Endothelial cell of umbilical vein (primary cell): ENCODE data around the gene CDH23. TPM values are rescaled to one million over a fixed set of nuclear protein-coding genes. Genes with fewer than 3 reads are reported as not detected.

ENCODE experiments used
- BruUV-seq: library from RNA; stranded (reverse); fragments of 400-500 nt; replicated peaks from 2 replicates; lab custom pipeline; 2021; lab: Mats Ljungman, UMichigan
- CTCF ChIA-PET: fragments of 300-600, 350-600 bp; sonication (Branson Sonifier 250); formaldehyde crosslinking; loops from one replicate; lab custom pipeline; 2021; ENCODE audit warnings: antibody characterized with exemption, inconsistent platforms; lab: Charles Lee
- POLR2A ChIA-PET: fragments of 300-600, 350-600 bp; sonication (Branson Sonifier 250); formaldehyde crosslinking; loops from one replicate; lab custom pipeline; 2021; ENCODE audit warnings: antibody characterized with exemption, inconsistent platforms; lab: Charles Lee
- DNase-seq: peaks from one replicate; pipeline ENCODE4 v3.0.0-alpha.2; 2011; ENCODE audit warnings: low read depth, low spot score
- FAIRE-seq: peaks from 2 replicates; lab custom pipeline; 2011; peaks lifted over from hg19 to GRCh38; lab: Jason Lieb, UNC
- H2AFZ ChIP-seq: 2 replicates; pipeline ENCODE4 v1.6.0; 2012; ENCODE audit warnings: low read depth, low read length, control low read depth, inconsistent platforms
- H3K27ac ChIP-seq: 2 replicates; pipeline ENCODE4 v1.5.1; 2011; ENCODE audit warnings: low read depth, mild to moderate bottlenecking, control low read depth, low read length, moderate library complexity; ENCODE audit not compliant: insufficient read depth
- H3K27me3 ChIP-seq, 2 experiments: 2 replicates each; pipeline versions ENCODE4 v1.6.0 to v1.6.1; 2011; ENCODE audit warnings: low read length in 2 of 2, mixed read lengths in 1 of 2; ENCODE audit not compliant: control insufficient read depth in 2 of 2, insufficient read depth in 2 of 2
- H3K36me3 ChIP-seq, 2 experiments: 2 replicates in 1 of 2; 3 replicates in 1 of 2; pipeline ENCODE4 v1.5.1; 2011; ENCODE audit warnings: low read length in 2 of 2, mild to moderate bottlenecking in 1 of 2, moderate library complexity in 1 of 2; ENCODE audit not compliant: control insufficient read depth in 2 of 2, insufficient read depth in 2 of 2; ENCODE audit errors: extremely low read depth in 1 of 2
- H3K4me1 ChIP-seq: 3 replicates; pipeline ENCODE4 v1.5.1; 2011; ENCODE audit warnings: mild to moderate bottlenecking, low read length; ENCODE audit not compliant: control insufficient read depth, insufficient read depth; ENCODE audit errors: extremely low read depth
- H3K4me2 ChIP-seq: 2 replicates; pipeline ENCODE4 v1.6.1; 2011; ENCODE audit warnings: low read length, control low read depth, mixed read lengths; ENCODE audit not compliant: insufficient read depth
- H3K4me3 ChIP-seq, 3 experiments: fragments of 200-600 bp in 1 of 3; sonication (generic), shearing (Covaris generic) in 1 of 3; replicated peaks in 1 of 3; 2 replicates each; pipeline ENCODE4 v1.5.1; 2011 to 2016; ENCODE audit warnings: control low read depth in 3 of 3, low read length in 3 of 3, mild to moderate bottlenecking in 2 of 3, inconsistent platforms in 1 of 3, low read depth in 1 of 3, moderate library complexity in 1 of 3; ENCODE audit not compliant: insufficient read depth in 1 of 3
- H3K79me2 ChIP-seq: 2 replicates; pipeline ENCODE4 v1.6.0; 2012; ENCODE audit warnings: low read length, inconsistent platforms; ENCODE audit not compliant: control insufficient read depth, insufficient read depth
- H3K9ac ChIP-seq: replicated peaks from 2 replicates; pipeline ENCODE3; 2011; ENCODE audit warnings: low read length, control low read depth; ENCODE audit not compliant: insufficient read depth; ENCODE audit errors: extremely low read depth
- H3K9me1 ChIP-seq: replicated peaks from 3 replicates; pipeline ENCODE4 v1.6.0; 2011; ENCODE audit warnings: mild to moderate bottlenecking, low read length; ENCODE audit not compliant: control insufficient read depth, insufficient read depth; ENCODE audit errors: extremely low read depth
- H3K9me3 ChIP-seq: replicated peaks from 2 replicates; pipeline ENCODE4 v1.5.1; 2012; ENCODE audit warnings: low read length, inconsistent platforms; ENCODE audit not compliant: control insufficient read depth, insufficient read depth
- H4K20me1 ChIP-seq: replicated peaks from 2 replicates; pipeline ENCODE3; 2011; ENCODE audit warnings: mild to moderate bottlenecking, low read length; ENCODE audit not compliant: control insufficient read depth, insufficient read depth; ENCODE audit errors: extremely low read depth
- CTCF ChIP-seq, 2 donors: IDR thresholded peaks; 1 replicate in 1 of 2; 2 replicates in 1 of 2; pipeline ENCODE4 v1.5.1; 2011; ENCODE audit warnings: low read length in 2 of 2, mild to moderate bottlenecking in 2 of 2, moderate library complexity in 2 of 2, control low read depth in 1 of 2, inconsistent platforms in 1 of 2, low read depth in 1 of 2; ENCODE audit not compliant: insufficient read depth in 1 of 2; ENCODE audit errors: extremely low read depth in 1 of 2
- EZH2 ChIP-seq: IDR thresholded peaks from 2 replicates; pipeline ENCODE4 v1.6.1; 2012; ENCODE audit warnings: borderline replicate concordance, low read depth, mild to moderate bottlenecking, moderate library complexity, low read length, inconsistent platforms; ENCODE audit not compliant: severe bottlenecking
- FOS ChIP-seq: IDR thresholded peaks from 2 replicates; pipeline ENCODE4 v1.6.1; 2011; ENCODE audit warnings: mild to moderate bottlenecking, low read length, moderate library complexity, borderline replicate concordance; ENCODE audit not compliant: insufficient read depth
- GATA2 ChIP-seq: IDR thresholded peaks from 2 replicates; pipeline ENCODE4 v1.7.0; 2011; ENCODE audit warnings: low read depth, mild to moderate bottlenecking, moderate library complexity, mixed read lengths, low read length; ENCODE audit not compliant: insufficient read length, insufficient read depth
- JUN ChIP-seq: IDR thresholded peaks from 2 replicates; pipeline ENCODE4 v1.6.1; 2011; ENCODE audit warnings: borderline replicate concordance, low read depth; ENCODE audit not compliant: insufficient read length, insufficient read depth
- MYC ChIP-seq: IDR thresholded peaks from one replicate; pipeline ENCODE4 v1.6.1; 2011; ENCODE audit warnings: mild to moderate bottlenecking, low read depth, low read length
- POLR2A ChIP-seq: IDR thresholded peaks from 2 replicates; pipeline ENCODE4 v1.6.1; 2012; ENCODE audit warnings: low read depth, mild to moderate bottlenecking, control low read depth, low read length
- POLR2AphosphoS5 ChIP-seq: IDR thresholded peaks from 2 replicates; pipeline ENCODE4 v1.6.1; 2012; ENCODE audit warnings: low read depth, mild to moderate bottlenecking, control low read depth, low read length, moderate library complexity; ENCODE audit not compliant: insufficient read depth
- dilution Hi-C: fragments of 300-500 bp; cut with MboI; formaldehyde crosslinking; loops from one replicate; pipeline ENCODE4 v1.15.0; 2019; ENCODE audit warnings: low sequenced_read_pairs; ENCODE audit not compliant: extremely low pct_ligation_motif_present
- intact Hi-C: fragments of 100-400 bp; cut with micrococcal nuclease; formaldehyde crosslinking; loops from one replicate; pipeline ENCODE4 v1.10.0; 2022
- polyA plus RNA-seq, 4 experiments: library from polyadenylated mRNA; depleted of rRNA in 3 of 4; stranded (reverse) in 3 of 4; unstranded in 1 of 4; fragments of >200 nt; gene quantifications; 2 replicates each; pipeline versions ENCODE4 v1.2.1 to v1.2.3, GENCODE V29; 2011 to 2012; ENCODE audit warnings: missing spikeins in 1 of 4
- total RNA-seq: library from RNA; stranded (reverse); gene quantifications from 2 replicates; pipeline ENCODE4 v1.2.3, GENCODE V29; 2021
- TF ChIP-seq, protein P1 (sequence below): IDR thresholded peaks from 2 replicates; pipeline ENCODE4 v1.6.1; 2011; ENCODE audit not compliant: insufficient read depth, insufficient read length

Gene CDH23
- total and polyA plus RNA-seq, 2 donors (not counting 3 experiments of a cell fraction or from before 2014, with no cell fraction given) = not detected

DNA sequence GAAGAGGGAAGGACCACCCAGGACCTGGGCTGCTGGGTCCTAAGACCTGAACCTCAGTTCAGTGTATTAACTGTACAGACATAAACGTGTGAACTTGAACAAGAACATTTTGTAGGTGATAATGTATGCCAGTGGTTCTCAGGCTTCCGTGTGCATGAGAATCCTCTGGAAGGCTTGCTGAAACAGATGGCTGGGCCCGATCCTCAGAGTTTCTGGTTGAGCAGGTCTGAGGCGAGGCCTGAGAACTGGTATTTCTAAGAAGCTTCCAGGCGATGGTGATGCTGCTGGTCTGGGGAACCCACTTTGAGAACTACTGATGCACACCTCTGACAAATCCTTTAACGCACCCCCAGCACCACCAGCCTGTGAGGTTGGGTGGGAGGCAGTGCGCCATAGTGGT lies 70.4 kb downstream of the CDH23 start:
- no peak for FAIRE-seq
- H3K4me1 ChIP-seq = no peaks in the 10 kb centered on the region
- no TSS peak for BruUV-seq
- H3K9me3 ChIP-seq = no peaks in the 10 kb centered on the region
- CTCF ChIA-PET = no interaction called here
- H3K4me2 ChIP-seq = no peak overlapping the region
- DNase-seq = no peak
- no peaks in the 10 kb centered on the region for H4K20me1 ChIP-seq
- H3K9me1 ChIP-seq = no peaks in the 10 kb centered on the region
- H3K4me3 ChIP-seq = no peak overlapping the region
- no peak overlapping the region for H2AFZ ChIP-seq
- intact Hi-C loops = no loop called here
- dilution Hi-C loops = no loop called here
- no peak overlapping the region for H3K9ac ChIP-seq
- TF ChIP-seq GATA2 (no peak), POLR2A (no peak), FOS (no peak), MYC (no peak), EZH2 (no peak), CTCF (IDR thresholded peaks at IDR 0.05; ENCODE audit: extremely low read depth in 1 of 2, insufficient read depth in 1 of 2, low read depth in 1 of 2, low read length in 2 of 2) (no peak), JUN (no peak), POLR2AphosphoS5 (no peak)
- TF ChIP-seq, protein P1, sequence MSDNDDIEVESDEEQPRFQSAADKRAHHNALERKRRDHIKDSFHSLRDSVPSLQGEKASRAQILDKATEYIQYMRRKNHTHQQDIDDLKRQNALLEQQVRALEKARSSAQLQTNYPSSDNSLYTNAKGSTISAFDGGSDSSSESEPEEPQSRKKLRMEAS = no peak
- no peaks in the 10 kb centered on the region for H3K79me2 ChIP-seq
- no peaks in the 10 kb centered on the region for H3K36me3 ChIP-seq
- POLR2A ChIA-PET = no interaction called here
- H3K27me3 ChIP-seq = peaks cover 2 to 6% of the 10 kb centered on the region in 2 experiments
- H3K27ac ChIP-seq = no peak overlapping the region
